ENCODE measurements around the gene SNPH.

GRCh38 chr20:1275919-1276318 is 9.8 kb downstream of the SNPH start:
- no peak for TF ChIP-seq ZNF274 (IDR thresholded peaks at IDR 0.05; ENCODE audit: low read depth, low read length)
- TF ChIP-seq YY1 (IDR thresholded peaks at IDR 0.05; ENCODE audit: insufficient read depth, insufficient read length) = no peak
- TF ChIP-seq SUZ12 (IDR thresholded peaks at IDR 0.05; ENCODE audit: extremely low read depth, insufficient read depth, insufficient read length) = no peak
